Peyer's patch (tissue), 4 donors: ENCODE measurements around the gene BHLHE23. TPM values are rescaled to one million over a fixed set of nuclear protein-coding genes. Genes with fewer than 3 reads are reported as not detected.

Source experiments
- DNase-seq, 3 donors: peaks; one replicate each; pipeline ENCODE4 v3.0.0-alpha.2; 2017 to 2019
- H3K27ac ChIP-seq, 4 donors: fragments of 200-600 bp; sonication (generic); one replicate each; pipeline ENCODE4 v1.5.1; 2016 to 2019
- H3K27me3 ChIP-seq, 2 donors: fragments of 200-600 bp; sonication (generic); one replicate each; pipeline ENCODE4 v1.5.1; 2019
- H3K36me3 ChIP-seq, 3 donors: fragments of 200-600 bp; sonication (generic); one replicate each; pipeline ENCODE4 v1.5.1; 2016 to 2019
- H3K4me1 ChIP-seq, 4 donors: fragments of 200-600 bp; sonication (generic); one replicate each; pipeline ENCODE4 v1.5.1; 2016 to 2019
- H3K4me3 ChIP-seq, 4 donors: fragments of 200-600 bp; sonication (generic); 1 replicate in 3 of 4; 2 replicates in 1 of 4; pipeline ENCODE4 v1.5.1; 2016 to 2019; ENCODE audit warnings: mild to moderate bottlenecking in 1 of 4
- H3K9me3 ChIP-seq, 4 donors: fragments of 200-600 bp; sonication (generic); one replicate each; pipeline ENCODE4 v1.5.1; 2016 to 2019; ENCODE audit warnings: mild to moderate bottlenecking in 1 of 4
- POLR2A ChIP-seq, 2 donors: fragments of 450-650 bp; IDR thresholded peaks; one replicate each; pipeline ENCODE4 v1.5.1; 2017; ENCODE audit warnings: antibody characterized with exemption in 2 of 2, mild to moderate bottlenecking in 2 of 2, moderate library complexity in 2 of 2
- total RNA-seq, 4 donors: library from RNA; depleted of rRNA; stranded (reverse); fragments of >200 nt; gene quantifications; one replicate each; pipeline ENCODE4 v1.1.0, GENCODE V29; 2016
- TF ChIP-seq, protein P1 (sequence below), 6 experiments: fragments of 450-650 bp in 4 of 6; fragments of 200-600 bp in 2 of 6; sonication (generic) in 1 of 6; IDR thresholded peaks; one replicate each; pipeline ENCODE4 v1.5.1; 2017 to 2019; ENCODE audit warnings: antibody characterized with exemption in 6 of 6, mild to moderate bottlenecking in 3 of 6, moderate library complexity in 1 of 6

Gene BHLHE23
- total RNA-seq, 4 donors from 2014 or later, result not detected

GRCh38 chr20:63024573-63025392, 18.0 kb upstream of the BHLHE23 start:
- H3K27ac ChIP-seq, result no peak overlapping the region
- TF ChIP-seq POLR2A (IDR thresholded peaks at IDR 0.05), result no peak
- TF ChIP-seq, protein P1, sequence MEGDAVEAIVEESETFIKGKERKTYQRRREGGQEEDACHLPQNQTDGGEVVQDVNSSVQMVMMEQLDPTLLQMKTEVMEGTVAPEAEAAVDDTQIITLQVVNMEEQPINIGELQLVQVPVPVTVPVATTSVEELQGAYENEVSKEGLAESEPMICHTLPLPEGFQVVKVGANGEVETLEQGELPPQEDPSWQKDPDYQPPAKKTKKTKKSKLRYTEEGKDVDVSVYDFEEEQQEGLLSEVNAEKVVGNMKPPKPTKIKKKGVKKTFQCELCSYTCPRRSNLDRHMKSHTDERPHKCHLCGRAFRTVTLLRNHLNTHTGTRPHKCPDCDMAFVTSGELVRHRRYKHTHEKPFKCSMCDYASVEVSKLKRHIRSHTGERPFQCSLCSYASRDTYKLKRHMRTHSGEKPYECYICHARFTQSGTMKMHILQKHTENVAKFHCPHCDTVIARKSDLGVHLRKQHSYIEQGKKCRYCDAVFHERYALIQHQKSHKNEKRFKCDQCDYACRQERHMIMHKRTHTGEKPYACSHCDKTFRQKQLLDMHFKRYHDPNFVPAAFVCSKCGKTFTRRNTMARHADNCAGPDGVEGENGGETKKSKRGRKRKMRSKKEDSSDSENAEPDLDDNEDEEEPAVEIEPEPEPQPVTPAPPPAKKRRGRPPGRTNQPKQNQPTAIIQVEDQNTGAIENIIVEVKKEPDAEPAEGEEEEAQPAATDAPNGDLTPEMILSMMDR (IDR thresholded peaks at IDR 0.05), result no peak
- H3K4me3 ChIP-seq, result no peak overlapping the region
- H3K4me1 ChIP-seq, result no peaks in the 10 kb centered on the region
- no peaks in the 10 kb centered on the region for H3K36me3 ChIP-seq
- H3K27me3 ChIP-seq, result peaks cover 0 to 4% of the 10 kb centered on the region in 2 donors
- H3K9me3 ChIP-seq, result no peaks in the 10 kb centered on the region
- DNase-seq, result peak in 1 of 3 donors; percentile 26

GRCh38 chr20:63023936-63024571, 17.3 kb upstream of the BHLHE23 start:
- H3K4me3 ChIP-seq, result no peak overlapping the region
- peak in 1 of 3 donors; percentile 23 for DNase-seq
- TF ChIP-seq POLR2A (IDR thresholded peaks at IDR 0.05), result no peak
- TF ChIP-seq, protein P1 (IDR thresholded peaks at IDR 0.05), result no peak
- H3K9me3 ChIP-seq, result no peaks in the 10 kb centered on the region
- H3K4me1 ChIP-seq, result no peaks in the 10 kb centered on the region
- H3K27ac ChIP-seq, result no peak overlapping the region
- peaks cover 0 to 4% of the 10 kb centered on the region in 2 donors for H3K27me3 ChIP-seq
- no peaks in the 10 kb centered on the region for H3K36me3 ChIP-seq

GRCh38 chr20:63023071-63023935, 16.5 kb upstream of the BHLHE23 start:
- H3K4me1 ChIP-seq, result no peaks in the 10 kb centered on the region
- H3K27ac ChIP-seq, result no peak overlapping the region
- H3K9me3 ChIP-seq, result no peaks in the 10 kb centered on the region
- peak in 1 of 3 donors; percentile 38 for DNase-seq
- peaks cover 0 to 4% of the 10 kb centered on the region in 2 donors for H3K27me3 ChIP-seq
- no peaks in the 10 kb centered on the region for H3K36me3 ChIP-seq
- no peak overlapping the region for H3K4me3 ChIP-seq
- TF ChIP-seq, protein P1 (IDR thresholded peaks at IDR 0.05), result no peak
- TF ChIP-seq POLR2A (IDR thresholded peaks at IDR 0.05), result no peak

- Histone ChIP-seq H3K9me3 (no peaks in the 10 kb centered on the region), H3K4me3 (no peak overlapping the region), H3K27ac (no peak overlapping the region), H3K36me3 (no peaks in the 10 kb centered on the region), H3K27me3 (peaks cover 0 to 4% of the 10 kb centered on the region in 2 donors), H3K4me1 (no peaks in the 10 kb centered on the region)
- no peak for TF ChIP-seq POLR2A (IDR thresholded peaks at IDR 0.05)
- peak in 1 of 3 donors; percentile 32 for DNase-seq
These were observed 15.7 kb upstream of the BHLHE23 start for GRCh38 chr20:63022501-63022900.

- H3K27me3 ChIP-seq, result peaks cover 0 to under 1% of the 10 kb centered on the region in 2 donors
- no peak overlapping the region for H3K27ac ChIP-seq
- H3K4me1 ChIP-seq, result no peaks in the 10 kb centered on the region
- H3K9me3 ChIP-seq, result no peaks in the 10 kb centered on the region
- no peak overlapping the region for H3K4me3 ChIP-seq
- DNase-seq, result peak in 1 of 3 donors; percentile 34
- no peaks in the 10 kb centered on the region for H3K36me3 ChIP-seq
- TF ChIP-seq, protein P1 (IDR thresholded peaks at IDR 0.05), result no peak
- no peak for TF ChIP-seq POLR2A (IDR thresholded peaks at IDR 0.05)
These were observed 14.9 kb upstream of the BHLHE23 start for GRCh38 chr20:63021356-63022321.
